ENCODE results near the gene REXO1.

REXO1 gene

GRCh38 chr19:1853295-1854038 is 5.2 kb upstream of the REXO1 start:
- peaks cover 53% of the 10 kb centered on the region for H3K79me2 ChIP-seq (ENCODE audit: control insufficient read depth, insufficient read depth, low read length, unreplicated experiment)
- no peak overlapping the region for H2AFZ ChIP-seq (ENCODE audit: low read length, unreplicated experiment)
- no peaks in the 10 kb centered on the region for H3K36me3 ChIP-seq (ENCODE audit: insufficient read depth, low read length)
- H3K4me3 ChIP-seq (ENCODE audit: low read depth, low read length) = no peak overlapping the region
- no peak overlapping the region for H3K27ac ChIP-seq (ENCODE audit: low read depth, low read length)
- H3K4me1 ChIP-seq (ENCODE audit: control insufficient read depth, insufficient read depth, low read length, unreplicated experiment) = peaks cover 26% of the 10 kb centered on the region
- no peaks in the 10 kb centered on the region for H3K27me3 ChIP-seq (ENCODE audit: insufficient read depth, low read length)

GRCh38 chr19:1852581-1853128 is 4.4 kb upstream of the REXO1 start:
- Histone ChIP-seq H3K4me3 (ENCODE audit: low read depth, low read length) (no peak overlapping the region), H3K27me3 (ENCODE audit: insufficient read depth, low read length) (no peaks in the 10 kb centered on the region), H3K36me3 (ENCODE audit: insufficient read depth, low read length) (no peaks in the 10 kb centered on the region), H3K27ac (ENCODE audit: low read depth, low read length) (no peak overlapping the region), H2AFZ (ENCODE audit: low read length, unreplicated experiment) (no peak overlapping the region), H3K4me1 (ENCODE audit: control insufficient read depth, insufficient read depth, low read length, unreplicated experiment) (peaks cover 24% of the 10 kb centered on the region), H3K79me2 (ENCODE audit: control insufficient read depth, insufficient read depth, low read length, unreplicated experiment) (peaks cover 50% of the 10 kb centered on the region)

- no peak overlapping the region for H2AFZ ChIP-seq (ENCODE audit: low read length, unreplicated experiment)
- H3K4me3 ChIP-seq (ENCODE audit: low read depth, low read length) = no peak overlapping the region
- H3K27me3 ChIP-seq (ENCODE audit: insufficient read depth, low read length) = no peaks in the 10 kb centered on the region
- peaks cover 24% of the 10 kb centered on the region for H3K4me1 ChIP-seq (ENCODE audit: control insufficient read depth, insufficient read depth, low read length, unreplicated experiment)
- no peak overlapping the region for H3K27ac ChIP-seq (ENCODE audit: low read depth, low read length)
- H3K36me3 ChIP-seq (ENCODE audit: insufficient read depth, low read length) = no peaks in the 10 kb centered on the region
- H3K79me2 ChIP-seq (ENCODE audit: control insufficient read depth, insufficient read depth, low read length, unreplicated experiment) = peaks cover 50% of the 10 kb centered on the region
Measured at GRCh38 chr19:1851654-1852580, 3.6 kb upstream of the REXO1 start.

GRCh38 chr19:1850809-1851653 is 2.7 kb upstream of the REXO1 start:
- H2AFZ ChIP-seq (ENCODE audit: low read length, unreplicated experiment) = no peak overlapping the region
- H3K4me1 ChIP-seq (ENCODE audit: control insufficient read depth, insufficient read depth, low read length, unreplicated experiment) = peaks cover 20% of the 10 kb centered on the region
- no peak overlapping the region for H3K27ac ChIP-seq (ENCODE audit: low read depth, low read length)
- H3K4me3 ChIP-seq (ENCODE audit: low read depth, low read length) = no peak overlapping the region
- peaks cover 51% of the 10 kb centered on the region for H3K79me2 ChIP-seq (ENCODE audit: control insufficient read depth, insufficient read depth, low read length, unreplicated experiment)
- H3K36me3 ChIP-seq (ENCODE audit: insufficient read depth, low read length) = no peaks in the 10 kb centered on the region
- H3K27me3 ChIP-seq (ENCODE audit: insufficient read depth, low read length) = no peaks in the 10 kb centered on the region

- Histone ChIP-seq H3K4me3 (ENCODE audit: low read depth, low read length) (no peak overlapping the region), H3K27me3 (ENCODE audit: insufficient read depth, low read length) (no peaks in the 10 kb centered on the region), H3K27ac (ENCODE audit: low read depth, low read length) (no peak overlapping the region), H2AFZ (ENCODE audit: low read length, unreplicated experiment) (no peak overlapping the region), H3K36me3 (ENCODE audit: insufficient read depth, low read length) (no peaks in the 10 kb centered on the region), H3K79me2 (ENCODE audit: control insufficient read depth, insufficient read depth, low read length, unreplicated experiment) (peaks cover 55% of the 10 kb centered on the region), H3K4me1 (ENCODE audit: control insufficient read depth, insufficient read depth, low read length, unreplicated experiment) (peaks cover 11% of the 10 kb centered on the region)
Measured at GRCh38 chr19:1849886-1850398, 1.7 kb upstream of the REXO1 start.

GRCh38 chr19:1849132-1849474 is 820 bp upstream of the REXO1 start:
- Histone ChIP-seq H3K4me3 (ENCODE audit: low read depth, low read length) (peak overlapping the region; percentile 99; the same call in 1 of the 2 replicates), H3K36me3 (ENCODE audit: insufficient read depth, low read length) (no peaks in the 10 kb centered on the region), H3K27ac (ENCODE audit: low read depth, low read length) (no peak overlapping the region), H3K79me2 (ENCODE audit: control insufficient read depth, insufficient read depth, low read length, unreplicated experiment) (peaks cover 55% of the 10 kb centered on the region), H2AFZ (ENCODE audit: low read length, unreplicated experiment) (no peak overlapping the region), H3K27me3 (ENCODE audit: insufficient read depth, low read length) (no peaks in the 10 kb centered on the region), H3K4me1 (ENCODE audit: control insufficient read depth, insufficient read depth, low read length, unreplicated experiment) (peaks cover 5% of the 10 kb centered on the region)

GRCh38 chr19:1847684-1848398 is 442 bp downstream of the REXO1 start:
- peak overlapping the region; percentile 12 for H2AFZ ChIP-seq (ENCODE audit: low read length, unreplicated experiment)

GRCh38 chr19:1847348-1847683 is 967 bp downstream of the REXO1 start:
- Histone ChIP-seq H3K36me3 (ENCODE audit: insufficient read depth, low read length) (no peaks in the 10 kb centered on the region), H3K4me3 (ENCODE audit: low read depth, low read length) (peak overlapping the region; percentile 99), H3K27me3 (ENCODE audit: insufficient read depth, low read length) (no peaks in the 10 kb centered on the region), H2AFZ (ENCODE audit: low read length, unreplicated experiment) (no peak overlapping the region), H3K27ac (ENCODE audit: low read depth, low read length) (peak overlapping the region; percentile 99), H3K4me1 (ENCODE audit: control insufficient read depth, insufficient read depth, low read length, unreplicated experiment) (peaks cover 5% of the 10 kb centered on the region), H3K79me2 (ENCODE audit: control insufficient read depth, insufficient read depth, low read length, unreplicated experiment) (peaks cover 60% of the 10 kb centered on the region)

More at GRCh38 chr19:1847684-1848398, 442 bp downstream of the REXO1 start:
- Histone ChIP-seq H3K36me3 (ENCODE audit: insufficient read depth, low read length) (no peaks in the 10 kb centered on the region), H3K27me3 (ENCODE audit: insufficient read depth, low read length) (no peaks in the 10 kb centered on the region), H3K4me1 (ENCODE audit: control insufficient read depth, insufficient read depth, low read length, unreplicated experiment) (peaks cover 5% of the 10 kb centered on the region), H3K27ac (ENCODE audit: low read depth, low read length) (peak overlapping the region; percentile 99), H3K4me3 (ENCODE audit: low read depth, low read length) (peak overlapping the region; percentile 99), H3K79me2 (ENCODE audit: control insufficient read depth, insufficient read depth, low read length, unreplicated experiment) (peaks cover 57% of the 10 kb centered on the region)

GRCh38 chr19:1846517-1847204 is 1.6 kb downstream of the REXO1 start:
- Histone ChIP-seq H3K27ac (ENCODE audit: low read depth, low read length) (peak overlapping the region; percentile 99; the same call in 1 of the 2 replicates), H3K27me3 (ENCODE audit: insufficient read depth, low read length) (no peaks in the 10 kb centered on the region), H3K36me3 (ENCODE audit: insufficient read depth, low read length) (no peaks in the 10 kb centered on the region), H3K79me2 (ENCODE audit: control insufficient read depth, insufficient read depth, low read length, unreplicated experiment) (peaks cover 62% of the 10 kb centered on the region), H3K4me1 (ENCODE audit: control insufficient read depth, insufficient read depth, low read length, unreplicated experiment) (peaks cover 5% of the 10 kb centered on the region), H2AFZ (ENCODE audit: low read length, unreplicated experiment) (no peak overlapping the region), H3K4me3 (ENCODE audit: low read depth, low read length) (peak overlapping the region; percentile 99)
